Endothelial cell of umbilical vein (primary cell): ENCODE data around the gene RAB7B. TPM values are rescaled to one million over a fixed set of nuclear protein-coding genes. Genes with fewer than 3 reads are reported as not detected.

Source experiments
- BruUV-seq: library from RNA; stranded (reverse); fragments of 400-500 nt; replicated peaks from 2 replicates; lab custom pipeline; 2021; lab: Mats Ljungman, UMichigan
- CTCF ChIA-PET: fragments of 300-600, 350-600 bp; sonication (Branson Sonifier 250); formaldehyde crosslinking; loops from one replicate; lab custom pipeline; 2021; ENCODE audit warnings: antibody characterized with exemption, inconsistent platforms; lab: Charles Lee
- POLR2A ChIA-PET: fragments of 300-600, 350-600 bp; sonication (Branson Sonifier 250); formaldehyde crosslinking; loops from one replicate; lab custom pipeline; 2021; ENCODE audit warnings: antibody characterized with exemption, inconsistent platforms; lab: Charles Lee
- DNase-seq: peaks from one replicate; pipeline ENCODE4 v3.0.0-alpha.2; 2011; ENCODE audit warnings: low read depth, low spot score
- FAIRE-seq: peaks from 2 replicates; lab custom pipeline; 2011; peaks lifted over from hg19 to GRCh38; lab: Jason Lieb, UNC
- H2AFZ ChIP-seq: 2 replicates; pipeline ENCODE4 v1.6.0; 2012; ENCODE audit warnings: low read depth, low read length, control low read depth, inconsistent platforms
- H3K27ac ChIP-seq: 2 replicates; pipeline ENCODE4 v1.5.1; 2011; ENCODE audit warnings: low read depth, mild to moderate bottlenecking, control low read depth, low read length, moderate library complexity; ENCODE audit not compliant: insufficient read depth
- H3K27me3 ChIP-seq, 2 experiments: 2 replicates each; pipeline versions ENCODE4 v1.6.0 to v1.6.1; 2011; ENCODE audit warnings: low read length in 2 of 2, mixed read lengths in 1 of 2; ENCODE audit not compliant: control insufficient read depth in 2 of 2, insufficient read depth in 2 of 2
- H3K36me3 ChIP-seq, 2 experiments: 2 replicates in 1 of 2; 3 replicates in 1 of 2; pipeline ENCODE4 v1.5.1; 2011; ENCODE audit warnings: low read length in 2 of 2, mild to moderate bottlenecking in 1 of 2, moderate library complexity in 1 of 2; ENCODE audit not compliant: control insufficient read depth in 2 of 2, insufficient read depth in 2 of 2; ENCODE audit errors: extremely low read depth in 1 of 2
- H3K4me1 ChIP-seq: 3 replicates; pipeline ENCODE4 v1.5.1; 2011; ENCODE audit warnings: mild to moderate bottlenecking, low read length; ENCODE audit not compliant: control insufficient read depth, insufficient read depth; ENCODE audit errors: extremely low read depth
- H3K4me2 ChIP-seq: 2 replicates; pipeline ENCODE4 v1.6.1; 2011; ENCODE audit warnings: low read length, control low read depth, mixed read lengths; ENCODE audit not compliant: insufficient read depth
- H3K4me3 ChIP-seq, 3 experiments: fragments of 200-600 bp in 1 of 3; sonication (generic), shearing (Covaris generic) in 1 of 3; replicated peaks in 1 of 3; 2 replicates each; pipeline ENCODE4 v1.5.1; 2011 to 2016; ENCODE audit warnings: control low read depth in 3 of 3, low read length in 3 of 3, mild to moderate bottlenecking in 2 of 3, inconsistent platforms in 1 of 3, low read depth in 1 of 3, moderate library complexity in 1 of 3; ENCODE audit not compliant: insufficient read depth in 1 of 3
- H3K79me2 ChIP-seq: 2 replicates; pipeline ENCODE4 v1.6.0; 2012; ENCODE audit warnings: low read length, inconsistent platforms; ENCODE audit not compliant: control insufficient read depth, insufficient read depth
- H3K9ac ChIP-seq: replicated peaks from 2 replicates; pipeline ENCODE3; 2011; ENCODE audit warnings: low read length, control low read depth; ENCODE audit not compliant: insufficient read depth; ENCODE audit errors: extremely low read depth
- H3K9me1 ChIP-seq: replicated peaks from 3 replicates; pipeline ENCODE4 v1.6.0; 2011; ENCODE audit warnings: mild to moderate bottlenecking, low read length; ENCODE audit not compliant: control insufficient read depth, insufficient read depth; ENCODE audit errors: extremely low read depth
- H3K9me3 ChIP-seq: replicated peaks from 2 replicates; pipeline ENCODE4 v1.5.1; 2012; ENCODE audit warnings: low read length, inconsistent platforms; ENCODE audit not compliant: control insufficient read depth, insufficient read depth
- H4K20me1 ChIP-seq: replicated peaks from 2 replicates; pipeline ENCODE3; 2011; ENCODE audit warnings: mild to moderate bottlenecking, low read length; ENCODE audit not compliant: control insufficient read depth, insufficient read depth; ENCODE audit errors: extremely low read depth
- CTCF ChIP-seq, 2 donors: IDR thresholded peaks; 1 replicate in 1 of 2; 2 replicates in 1 of 2; pipeline ENCODE4 v1.5.1; 2011; ENCODE audit warnings: low read length in 2 of 2, mild to moderate bottlenecking in 2 of 2, moderate library complexity in 2 of 2, control low read depth in 1 of 2, inconsistent platforms in 1 of 2, low read depth in 1 of 2; ENCODE audit not compliant: insufficient read depth in 1 of 2; ENCODE audit errors: extremely low read depth in 1 of 2
- EZH2 ChIP-seq: IDR thresholded peaks from 2 replicates; pipeline ENCODE4 v1.6.1; 2012; ENCODE audit warnings: borderline replicate concordance, low read depth, mild to moderate bottlenecking, moderate library complexity, low read length, inconsistent platforms; ENCODE audit not compliant: severe bottlenecking
- FOS ChIP-seq: IDR thresholded peaks from 2 replicates; pipeline ENCODE4 v1.6.1; 2011; ENCODE audit warnings: mild to moderate bottlenecking, low read length, moderate library complexity, borderline replicate concordance; ENCODE audit not compliant: insufficient read depth
- GATA2 ChIP-seq: IDR thresholded peaks from 2 replicates; pipeline ENCODE4 v1.7.0; 2011; ENCODE audit warnings: low read depth, mild to moderate bottlenecking, moderate library complexity, mixed read lengths, low read length; ENCODE audit not compliant: insufficient read length, insufficient read depth
- JUN ChIP-seq: IDR thresholded peaks from 2 replicates; pipeline ENCODE4 v1.6.1; 2011; ENCODE audit warnings: borderline replicate concordance, low read depth; ENCODE audit not compliant: insufficient read length, insufficient read depth
- MAX ChIP-seq: IDR thresholded peaks from 2 replicates; pipeline ENCODE4 v1.6.1; 2011; ENCODE audit not compliant: insufficient read depth, insufficient read length
- MYC ChIP-seq: IDR thresholded peaks from one replicate; pipeline ENCODE4 v1.6.1; 2011; ENCODE audit warnings: mild to moderate bottlenecking, low read depth, low read length
- POLR2A ChIP-seq: IDR thresholded peaks from 2 replicates; pipeline ENCODE4 v1.6.1; 2012; ENCODE audit warnings: low read depth, mild to moderate bottlenecking, control low read depth, low read length
- POLR2AphosphoS5 ChIP-seq: IDR thresholded peaks from 2 replicates; pipeline ENCODE4 v1.6.1; 2012; ENCODE audit warnings: low read depth, mild to moderate bottlenecking, control low read depth, low read length, moderate library complexity; ENCODE audit not compliant: insufficient read depth
- dilution Hi-C: fragments of 300-500 bp; cut with MboI; formaldehyde crosslinking; loops from one replicate; pipeline ENCODE4 v1.15.0; 2019; ENCODE audit warnings: low sequenced_read_pairs; ENCODE audit not compliant: extremely low pct_ligation_motif_present
- intact Hi-C: fragments of 100-400 bp; cut with micrococcal nuclease; formaldehyde crosslinking; loops from one replicate; pipeline ENCODE4 v1.10.0; 2022
- polyA plus RNA-seq, 4 experiments: library from polyadenylated mRNA; depleted of rRNA in 3 of 4; stranded (reverse) in 3 of 4; unstranded in 1 of 4; fragments of >200 nt; gene quantifications; 2 replicates each; pipeline versions ENCODE4 v1.2.1 to v1.2.3, GENCODE V29; 2011 to 2012; ENCODE audit warnings: missing spikeins in 1 of 4
- total RNA-seq: library from RNA; stranded (reverse); gene quantifications from 2 replicates; pipeline ENCODE4 v1.2.3, GENCODE V29; 2021

RAB7B gene
- total and polyA plus RNA-seq, 2 donors (not counting 3 experiments of a cell fraction or from before 2014, with no cell fraction given), result 0.15 TPM; not detected in 1

DNA sequence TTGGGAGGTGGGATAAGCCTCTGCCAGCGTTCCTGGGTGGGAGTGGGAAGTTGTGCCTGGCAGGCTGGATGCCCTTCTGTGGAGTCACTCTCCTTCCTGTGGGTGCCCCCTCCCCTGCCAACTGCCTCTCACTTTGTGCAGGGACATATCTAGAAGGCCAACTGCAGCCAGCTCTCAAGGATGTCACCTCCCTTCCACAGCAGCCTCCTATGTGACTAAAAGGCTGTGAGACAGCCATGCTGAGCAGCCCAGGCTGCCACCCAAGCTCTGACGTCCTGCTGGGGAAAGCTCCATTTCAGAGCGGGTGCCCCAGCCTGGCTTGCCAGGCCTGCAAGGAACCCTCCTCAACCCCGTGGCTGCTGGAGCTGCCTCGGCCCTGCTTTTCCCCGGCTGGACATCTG lies 40.4 kb downstream of the RAB7B start:
- H3K27me3 ChIP-seq, result peaks cover 3 to 7% of the 10 kb centered on the region in 2 experiments
- no peak overlapping the region for H3K4me2 ChIP-seq
- no peak overlapping the region for H2AFZ ChIP-seq
- no peaks in the 10 kb centered on the region for H3K79me2 ChIP-seq
- DNase-seq, result no peak
- no peak overlapping the region for H3K4me3 ChIP-seq
- no peak for FAIRE-seq
- CTCF ChIA-PET, result interaction anchor here (1.1 to 15.6 kb wide), 3 partner anchors 12 to 44 kb away, joined by 3 to 154 read pairs (median 24); no protein-coding TSS in a partner anchor
- POLR2A ChIA-PET, result no interaction called here
- intact Hi-C loops (no loop called here), dilution Hi-C loops (no loop called here)
- no peaks in the 10 kb centered on the region for H3K36me3 ChIP-seq
- TF ChIP-seq POLR2A, result no peak
- TF ChIP-seq MAX, result no peak
- no peak for TF ChIP-seq MYC
- TF ChIP-seq CTCF (IDR thresholded peaks at IDR 0.05; ENCODE audit: extremely low read depth in 1 of 2, insufficient read depth in 1 of 2, low read depth in 1 of 2, low read length in 2 of 2), result no peak
- TF ChIP-seq JUN, result no peak
- no peak for TF ChIP-seq EZH2
- TF ChIP-seq POLR2AphosphoS5, result no peak
- TF ChIP-seq GATA2, result no peak
- TF ChIP-seq FOS, result no peak
- H4K20me1 ChIP-seq, result no peaks in the 10 kb centered on the region
- peaks cover 19% of the 10 kb centered on the region for H3K4me1 ChIP-seq
- BruUV-seq, result no TSS peak
- H3K27ac ChIP-seq, result no peak overlapping the region
- no peaks in the 10 kb centered on the region for H3K9me1 ChIP-seq
- H3K9ac ChIP-seq, result no peak overlapping the region
- no peaks in the 10 kb centered on the region for H3K9me3 ChIP-seq
